Heart left ventricle (tissue), 16 donors: ENCODE data around the gene CACNA1G. TPM values are rescaled to one million over a fixed set of nuclear protein-coding genes. Genes with fewer than 3 reads are reported as not detected.

Source experiments
- ATAC-seq, 4 donors: fragments of 200-7000 bp; cut with Tn5 transposase; one replicate each; pipeline ENCODE4 v1.9.1; 2020 to 2022; ENCODE audit warnings: moderate library complexity in 4 of 4, mild to moderate bottlenecking in 3 of 4, moderate number of reproducible peaks in 1 of 4
- DNase-seq, 5 donors: peaks; one replicate each; pipeline ENCODE4 v3.0.0-alpha.2; 2020
- H3K27ac ChIP-seq, 12 donors: fragments of 200-600 bp; sonication (generic) in 4 of 12; one replicate each; pipeline versions ENCODE4 v1.5.0 to v1.8.0; 2016 to 2022; ENCODE audit warnings: mild to moderate bottlenecking in 2 of 12
- H3K27me3 ChIP-seq, 9 donors: fragments of 200-600 bp; sonication (generic) in 2 of 9; one replicate each; pipeline versions ENCODE4 v1.5.1 to v1.8.0; 2016 to 2022; ENCODE audit warnings: mild to moderate bottlenecking in 3 of 9
- H3K36me3 ChIP-seq, 9 donors: fragments of 200-600 bp; sonication (generic) in 2 of 9; one replicate each; pipeline versions ENCODE4 v1.5.0 to v1.8.0; 2018 to 2022; ENCODE audit warnings: mild to moderate bottlenecking in 2 of 9
- H3K4me1 ChIP-seq, 12 donors: fragments of 200-600 bp; sonication (generic) in 4 of 12; one replicate each; pipeline versions ENCODE4 v1.5.0 to v1.8.0; 2016 to 2022; ENCODE audit warnings: mild to moderate bottlenecking in 3 of 12
- H3K4me3 ChIP-seq, 12 donors: fragments of 200-600 bp; sonication (generic) in 4 of 12; one replicate each; pipeline versions ENCODE4 v1.5.0 to v1.8.0; 2017 to 2022; ENCODE audit warnings: mild to moderate bottlenecking in 9 of 12, moderate library complexity in 4 of 12
- H3K9me3 ChIP-seq, 12 donors: fragments of 200-600 bp; sonication (generic) in 4 of 12; one replicate each; pipeline versions ENCODE4 v1.5.0 to v1.8.0; 2016 to 2022; ENCODE audit warnings: mild to moderate bottlenecking in 1 of 12
- POLR2A ChIP-seq, 2 donors: fragments of 450-650 bp; IDR thresholded peaks; one replicate each; pipeline ENCODE4 v1.6.1; 2017; ENCODE audit warnings: antibody characterized with exemption in 2 of 2, mild to moderate bottlenecking in 2 of 2, moderate library complexity in 2 of 2
- WGBS, 4 donors: extraction: QIAGEN DNeasy Blood & Tissue Kit in 2 of 4; methylation state at CpG; one replicate each; pipeline versions ENCODE4 v1.1.5 to v1.1.7; 2013 to 2018; 5-methylcytosine and 5-hydroxymethylcytosine counted together
- intact Hi-C, 10 donors: fragments of 100-400 bp; cut with DNase I; formaldehyde crosslinking; loops; one replicate each; pipeline versions ENCODE4 v1.11.1 to v1.14.2; 2022
- polyA plus RNA-seq, 2 donors: library from polyadenylated mRNA; stranded (reverse); fragments of 200-250 nt; gene quantifications; one replicate each; pipeline ENCODE4 v1.2.3, GENCODE V29; 2013
- total RNA-seq, 9 donors: library from RNA; depleted of rRNA in 2 of 9; stranded (reverse); fragments of >200 nt in 2 of 9; fragmentation: NEBNext Ultra II Directional in 3 of 9; extraction: Animal tissue kit (Norgen Biotek cat#: 25700) in 3 of 9; gene quantifications; one replicate each; pipeline versions ENCODE4 v1.1.0 to v1.2.4, GENCODE V29; 2016 to 2023
- TF ChIP-seq, protein P1 (sequence below), 12 donors: fragments of 200-600 bp; sonication (generic) in 4 of 12; IDR thresholded peaks; one replicate each; pipeline versions ENCODE4 v1.5.0 to v1.8.0; 2018 to 2022; ENCODE audit warnings: antibody characterized with exemption in 12 of 12, mild to moderate bottlenecking in 5 of 12
- donor health status: ischemic (EF 13 %, LVEDD 7.1; RV severe dilation, severe dysfunction).
- donor health status: healthy with polysubstance abuse.
- donor health status: DM: no; HTN: yes; CAD: no.
- donor health status: DM: no; HTN: no; CAD: no.
- donor health status: ischemic (EF 25% LVEDD 6.9; RV normal size, moderate dysfunction).
- donor health status: ischemic (EF 25% LVEDD 5.7; RV mildly dilated, moderate dysfunction).
- donor health status: healthy.
- donor health status: DM: yes; HTN: yes; CAD: no.
- donor health status: ischemic (EF 35%, LVEDD 5.7; RV mildly dilated, moderate dysfunction).
- donor health status: nonischemic (EF 11% LVEDD 7.7; RV severe dilation, severe dysfunction).
- donor health status: DM: yes; HTN: yes; CAD: no.
- donor health status: PGD.
- donor health status: ischemic (EF 29% LVEDD 5.4; RV normal size, mild dysfunction).
- donor health status: nonischemic (EF 23%, LVEDD 6.1; RV moderate dilation, normal function).

The CACNA1G gene
- total and polyA plus RNA-seq, 11 donors = 0.02 to 0.48 (median 0.13) TPM; not detected in 1

DNA sequence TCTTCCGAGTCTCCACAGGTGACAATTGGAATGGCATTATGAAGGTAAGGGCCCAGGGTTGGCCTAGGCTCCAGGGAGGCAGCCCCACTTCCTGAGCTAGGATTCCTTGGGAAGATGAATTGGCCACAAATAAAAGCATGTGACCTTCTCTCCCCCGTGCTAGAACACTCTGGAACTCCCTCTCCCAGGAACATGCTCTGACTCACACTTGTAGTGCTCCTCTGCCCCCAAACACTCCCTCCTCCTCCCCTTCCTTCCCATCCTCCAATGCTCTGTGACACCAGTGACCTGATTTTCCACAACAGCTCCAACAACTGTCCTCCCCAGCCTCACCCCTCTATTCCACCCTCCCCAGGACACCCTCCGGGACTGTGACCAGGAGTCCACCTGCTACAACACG lies 57.8 kb downstream of the CACNA1G start:
- Histone ChIP-seq H3K4me1 (peaks cover 0 to 14% (median 0%) of the 10 kb centered on the region in 12 donors), H3K36me3 (no peaks in the 10 kb centered on the region), H3K4me3 (no peak overlapping the region), H3K27me3 (peaks cover 0 to 4% (median 0%) of the 10 kb centered on the region in 9 donors), H3K27ac (no peak overlapping the region), H3K9me3 (no peaks in the 10 kb centered on the region)
- WGBS, 4 donors = 77 to 79% (median 78%) methylated on average over 4 of the region's 4 CpGs
- peak in 1 of 4 donors; percentile 15 for ATAC-seq
- intact Hi-C loops = loop anchor here in 1 of 10 donors (5.0 kb wide), 1 partner anchor 66 kb away; no protein-coding TSS in a partner anchor
- no peak for DNase-seq
- no peak for TF ChIP-seq POLR2A (IDR thresholded peaks at IDR 0.05)
- TF ChIP-seq, protein P1, sequence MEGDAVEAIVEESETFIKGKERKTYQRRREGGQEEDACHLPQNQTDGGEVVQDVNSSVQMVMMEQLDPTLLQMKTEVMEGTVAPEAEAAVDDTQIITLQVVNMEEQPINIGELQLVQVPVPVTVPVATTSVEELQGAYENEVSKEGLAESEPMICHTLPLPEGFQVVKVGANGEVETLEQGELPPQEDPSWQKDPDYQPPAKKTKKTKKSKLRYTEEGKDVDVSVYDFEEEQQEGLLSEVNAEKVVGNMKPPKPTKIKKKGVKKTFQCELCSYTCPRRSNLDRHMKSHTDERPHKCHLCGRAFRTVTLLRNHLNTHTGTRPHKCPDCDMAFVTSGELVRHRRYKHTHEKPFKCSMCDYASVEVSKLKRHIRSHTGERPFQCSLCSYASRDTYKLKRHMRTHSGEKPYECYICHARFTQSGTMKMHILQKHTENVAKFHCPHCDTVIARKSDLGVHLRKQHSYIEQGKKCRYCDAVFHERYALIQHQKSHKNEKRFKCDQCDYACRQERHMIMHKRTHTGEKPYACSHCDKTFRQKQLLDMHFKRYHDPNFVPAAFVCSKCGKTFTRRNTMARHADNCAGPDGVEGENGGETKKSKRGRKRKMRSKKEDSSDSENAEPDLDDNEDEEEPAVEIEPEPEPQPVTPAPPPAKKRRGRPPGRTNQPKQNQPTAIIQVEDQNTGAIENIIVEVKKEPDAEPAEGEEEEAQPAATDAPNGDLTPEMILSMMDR (IDR thresholded peaks at IDR 0.05) = no peak

DNA sequence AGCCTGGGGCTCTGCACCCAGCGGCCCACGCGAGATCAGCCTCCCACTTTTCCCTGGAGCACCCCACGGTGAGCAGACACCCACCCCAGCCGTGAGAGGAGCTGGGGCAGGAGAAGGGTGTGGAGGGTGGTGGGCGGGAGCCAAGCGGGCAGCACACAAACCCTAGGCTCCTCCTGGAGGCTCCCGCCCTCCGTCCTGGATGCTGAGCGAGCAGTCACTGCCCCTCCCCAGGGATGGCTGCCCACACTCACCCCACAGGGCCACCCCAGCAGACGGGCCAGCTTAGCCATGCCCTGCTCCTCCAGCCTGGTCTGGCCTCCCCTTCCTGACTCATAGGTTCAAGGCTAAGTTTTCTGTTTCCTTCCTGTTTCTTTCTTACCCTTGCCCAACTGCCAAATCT lies 58.4 kb downstream of the CACNA1G start:
- TF ChIP-seq, protein P1 (IDR thresholded peaks at IDR 0.05) = no peak
- TF ChIP-seq POLR2A (IDR thresholded peaks at IDR 0.05) = no peak
- Histone ChIP-seq H3K4me1 (peaks cover 0 to 9% (median 0%) of the 10 kb centered on the region in 12 donors), H3K9me3 (no peaks in the 10 kb centered on the region), H3K4me3 (no peak overlapping the region), H3K36me3 (no peaks in the 10 kb centered on the region), H3K27me3 (peaks cover 0 to 4% (median 0%) of the 10 kb centered on the region in 9 donors), H3K27ac (no peak overlapping the region)
- no peak for DNase-seq
- intact Hi-C loops = loop anchor here in 1 of 10 donors (5.0 kb wide), 1 partner anchor 67 kb away; no protein-coding TSS in a partner anchor
- ATAC-seq = peak in 1 of 4 donors; percentile 11
- 79 to 90% (median 86%) methylated on average over 7 to 11 of the region's 11 CpGs for WGBS, 4 donors

GRCh38 chr17:50619489-50619888 lies 59.0 kb downstream of the CACNA1G start:
- ATAC-seq = no peak
- Histone ChIP-seq H3K9me3 (no peaks in the 10 kb centered on the region), H3K4me1 (peaks cover 0 to 12% (median 0%) of the 10 kb centered on the region in 12 donors), H3K4me3 (no peak overlapping the region), H3K27ac (no peak overlapping the region), H3K27me3 (peaks cover 0 to 4% (median 0%) of the 10 kb centered on the region in 9 donors), H3K36me3 (no peaks in the 10 kb centered on the region)
- intact Hi-C loops = loop anchor here in 1 of 10 donors (5.0 kb wide), 1 partner anchor 67 kb away; no protein-coding TSS in a partner anchor
- WGBS, 4 donors = 85 to 90% (median 86%) methylated on average over 6 to 7 of the region's 7 CpGs
- TF ChIP-seq, protein P1 (IDR thresholded peaks at IDR 0.05) = no peak
- TF ChIP-seq POLR2A (IDR thresholded peaks at IDR 0.05) = no peak
- no peak for DNase-seq

- H3K9me3 ChIP-seq = no peaks in the 10 kb centered on the region
- DNase-seq = no peak
- no peak for ATAC-seq
- TF ChIP-seq, protein P1 (IDR thresholded peaks at IDR 0.05) = no peak
- TF ChIP-seq POLR2A (IDR thresholded peaks at IDR 0.05) = no peak
- H3K4me3 ChIP-seq = no peak overlapping the region
- WGBS, 4 donors = 58 to 68% (median 61%) methylated on average over 5 of the region's 5 CpGs
- peaks cover 0 to 18% (median 0%) of the 10 kb centered on the region in 12 donors for H3K4me1 ChIP-seq
- H3K27me3 ChIP-seq = peaks cover 0 to 4% (median 0%) of the 10 kb centered on the region in 9 donors
- H3K27ac ChIP-seq = no peak overlapping the region
- no peaks in the 10 kb centered on the region for H3K36me3 ChIP-seq
- intact Hi-C loops = loop anchor here in 1 of 10 donors (10.0 kb wide), 1 partner anchor 135 kb away; no protein-coding TSS in a partner anchor
Observed at GRCh38 chr17:50620237-50620636, 59.7 kb downstream of the CACNA1G start.
